HG03439 (cell line): ENCODE data around the gene PIK3C2B.

Experiments
- ATAC-seq: cut with Tn5 transposase; IDR thresholded peaks from one replicate; pipeline ENCODE4 v1.9.1; 2021; ENCODE audit warnings: mild to moderate bottlenecking, moderate library complexity; ENCODE audit not compliant: unreplicated experiment

Gene PIK3C2B

DNA sequence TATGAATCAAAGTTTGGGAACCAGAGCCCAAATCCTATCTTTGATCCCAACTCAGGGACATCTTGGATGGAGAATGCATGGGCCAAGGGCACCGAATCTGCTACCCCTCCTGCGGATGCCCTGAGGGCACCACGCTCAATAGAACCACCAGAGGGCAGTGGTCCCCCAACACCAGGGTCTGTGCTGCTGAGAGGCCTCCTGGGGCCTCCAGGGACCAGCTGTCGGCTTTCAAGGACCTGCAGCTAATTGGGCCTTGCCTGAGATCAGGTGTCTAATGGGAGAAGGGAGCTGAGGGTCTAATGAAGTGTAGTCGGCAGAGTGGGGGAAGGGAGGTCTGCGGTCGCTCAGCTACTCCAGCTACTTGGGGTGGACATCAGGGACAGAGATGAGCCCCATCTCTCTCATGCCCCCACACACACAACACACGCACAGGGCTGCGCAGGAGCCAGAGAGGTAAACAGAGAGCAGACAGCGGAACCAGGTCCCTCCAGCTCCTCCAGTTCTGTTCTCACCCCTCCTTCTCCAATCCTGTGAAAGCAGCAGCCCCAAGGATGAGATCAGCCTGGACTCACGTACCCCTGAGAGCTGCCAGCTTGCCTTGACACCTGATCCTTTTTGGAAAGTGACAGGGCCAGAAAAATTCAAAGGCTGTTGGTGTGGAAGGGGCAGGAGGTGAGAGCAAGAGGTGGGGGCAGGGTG lies 48.0 kb downstream of the PIK3C2B start:
- no peak for ATAC-seq

DNA sequence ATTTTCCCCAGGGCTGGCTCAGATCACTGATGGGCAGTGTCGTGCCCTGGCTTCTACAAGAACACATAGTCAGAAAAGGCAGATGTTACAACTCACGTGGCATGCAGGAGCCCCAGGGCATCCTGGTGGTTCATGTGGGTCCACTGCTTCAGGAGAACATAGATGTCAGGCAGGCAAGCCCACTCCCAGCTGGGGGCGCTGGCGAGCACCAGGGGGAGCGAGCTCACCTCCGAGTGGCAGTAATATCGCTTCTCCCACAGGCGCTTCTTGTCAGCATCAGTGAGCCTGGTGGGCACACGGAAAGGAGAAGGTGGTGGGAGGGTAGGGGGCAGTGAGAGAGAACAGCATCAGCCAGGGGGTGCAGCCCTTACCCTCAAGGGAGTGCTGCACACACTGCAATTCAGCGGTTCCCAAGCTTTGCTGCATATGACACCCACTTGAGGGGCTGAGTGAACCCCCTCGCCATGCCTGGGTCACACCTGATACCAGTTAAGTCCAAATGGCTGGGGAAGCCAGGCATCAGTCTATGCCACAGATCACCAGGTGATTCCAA lies 48.7 kb downstream of the PIK3C2B start:
- ATAC-seq = no peak
